NCI-H524 treated with DMSO at 0.1 percent for 48 hours (cell line): Measurements from ENCODE around the gene CD80.
"Not testable (repeated sequence)": the region's sequence is repeated elsewhere in the genome, so short reads cannot be mapped to it uniquely, and the experiment has no call there.

Source experiments
- DNase-seq: peaks from one replicate; lab custom pipeline; 2025; lab: John Stamatoyannopoulos, UW

Gene CD80

DNA sequence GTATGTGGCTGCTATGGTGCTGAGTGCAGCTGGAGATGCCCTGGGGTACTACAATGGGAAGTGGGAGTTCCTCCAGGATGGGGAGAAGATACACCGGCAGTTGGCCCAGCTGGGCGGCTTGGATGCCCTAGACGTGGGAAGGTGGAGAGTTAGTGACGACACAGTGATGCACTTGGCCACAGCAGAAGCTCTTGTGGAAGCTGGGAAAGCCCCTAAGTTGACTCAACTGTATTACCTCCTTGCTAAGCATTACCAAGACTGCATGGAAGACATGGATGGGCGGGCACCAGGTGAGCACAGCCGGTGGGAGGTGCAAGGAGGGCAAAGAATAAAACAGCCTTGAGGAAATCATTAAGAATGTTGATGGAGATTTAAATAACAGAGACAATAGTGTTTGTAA, 22.8 kb upstream of the CD80 start:
- DNase-seq = no peak

DNA sequence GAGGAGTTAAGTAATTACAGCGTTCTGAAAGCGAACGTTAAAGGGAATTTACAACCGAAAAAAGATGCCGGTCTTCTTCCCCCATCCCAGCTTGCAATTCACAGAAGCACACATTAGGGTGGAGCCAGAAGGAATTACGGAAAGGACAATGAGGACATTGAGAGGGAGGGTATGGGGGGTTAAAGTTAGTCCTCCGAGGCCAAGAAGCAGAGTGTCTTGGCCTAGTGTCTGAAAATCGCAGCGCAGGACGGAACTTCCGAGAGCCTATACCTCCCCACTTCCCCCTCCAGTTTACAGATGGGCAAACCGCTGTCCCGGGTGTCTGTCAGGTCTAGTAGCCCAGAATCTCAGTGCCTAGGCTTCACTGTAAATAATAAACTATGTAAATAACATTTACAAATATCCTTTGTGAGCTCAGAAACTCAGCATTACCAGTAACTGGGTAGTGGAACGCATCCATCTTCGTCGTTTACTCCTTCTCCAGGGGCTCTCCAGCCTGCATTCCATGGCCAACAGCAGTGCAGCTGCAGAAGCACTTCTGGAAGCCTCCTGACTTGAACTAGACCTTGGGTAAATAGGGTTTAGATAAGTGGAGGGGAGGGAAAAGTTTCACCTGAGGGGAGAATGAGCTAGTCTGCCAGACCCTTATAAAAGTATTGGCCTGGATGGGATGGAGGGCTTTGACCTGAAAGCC, 20.8 kb upstream of the CD80 start:
- no peak for DNase-seq

DNA sequence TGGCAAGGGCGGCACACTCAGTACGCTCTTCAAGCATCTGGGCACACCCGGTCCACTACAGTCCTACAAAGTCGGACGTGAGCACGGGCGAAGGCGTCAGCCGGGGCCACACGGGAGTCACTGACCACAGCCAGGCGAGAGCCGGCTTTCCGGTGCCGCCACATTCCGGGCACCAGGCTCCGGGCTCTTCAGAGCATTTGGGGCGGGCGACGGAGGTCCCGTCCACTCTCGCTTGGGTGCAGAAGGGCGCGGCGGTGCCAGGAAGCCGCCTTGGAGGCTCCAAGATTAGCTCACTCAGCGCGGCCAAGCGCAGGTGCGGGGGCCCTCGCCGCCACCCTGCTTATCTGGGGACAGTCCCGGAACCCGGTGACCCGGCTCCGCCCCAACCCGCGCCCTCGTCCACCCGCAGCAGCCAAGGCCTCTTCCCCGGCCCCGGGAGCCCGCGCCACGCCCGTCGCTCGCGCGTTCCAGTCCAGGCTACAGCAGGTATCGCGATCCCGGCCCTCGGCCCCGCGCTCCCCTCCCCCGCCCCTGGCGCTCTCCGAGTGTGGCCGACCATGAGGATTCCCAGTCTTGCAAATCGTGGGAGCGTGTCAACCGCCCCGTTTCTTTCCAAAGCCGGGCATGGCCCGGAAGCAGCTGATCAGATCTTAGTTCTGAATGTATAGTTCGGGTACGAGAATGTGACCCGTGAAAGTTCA, 20.1 kb upstream of the CD80 start, which contains the start of gene ADPRH:
TSS of gene ADPRH (plus strand) at position 127 of the 701 bp plus-strand sequence. CDS start 2,678 bp downstream, outside the sequence.
- no peak for DNase-seq

DNA sequence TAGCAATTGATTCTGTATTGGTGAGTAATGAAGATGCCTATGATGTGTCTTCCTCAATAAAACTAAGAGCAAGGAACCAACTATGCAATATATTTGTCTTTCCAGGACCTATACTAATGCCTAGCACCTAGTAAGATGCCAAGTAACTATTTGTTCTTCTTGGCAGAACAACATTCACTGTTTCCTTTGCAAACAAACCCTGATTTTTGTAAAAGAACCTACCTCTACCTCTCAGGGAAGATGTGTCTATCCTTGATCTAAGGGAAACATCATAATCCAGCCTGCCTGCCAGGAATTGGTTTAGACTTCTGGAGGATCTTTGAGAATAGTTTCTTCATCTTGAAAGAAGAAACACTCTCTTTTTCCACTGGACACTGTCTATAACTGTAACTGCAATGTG, 16.1 kb upstream of the CD80 start:
- no peak for DNase-seq

DNA sequence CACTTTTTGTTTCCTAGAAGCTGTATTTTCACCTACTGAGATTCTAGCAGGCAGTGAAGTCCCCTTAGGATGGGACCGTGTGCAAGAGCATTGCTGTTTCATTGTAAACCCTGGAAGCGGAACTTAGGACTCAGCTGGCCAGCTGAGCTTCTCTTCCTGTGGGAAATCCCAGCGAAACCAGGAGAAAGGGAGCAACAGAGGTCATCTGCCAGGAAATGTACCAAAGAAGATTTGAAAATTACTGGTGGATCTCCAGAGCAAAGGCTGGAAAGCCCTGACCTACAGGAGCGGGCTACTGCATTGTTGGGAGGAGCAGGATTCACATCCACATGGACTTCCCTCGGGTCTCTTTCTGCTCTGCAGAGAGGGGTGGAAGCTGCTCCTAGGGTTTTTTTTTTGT, 12.3 kb upstream of the CD80 start:
- no peak for DNase-seq

DNA sequence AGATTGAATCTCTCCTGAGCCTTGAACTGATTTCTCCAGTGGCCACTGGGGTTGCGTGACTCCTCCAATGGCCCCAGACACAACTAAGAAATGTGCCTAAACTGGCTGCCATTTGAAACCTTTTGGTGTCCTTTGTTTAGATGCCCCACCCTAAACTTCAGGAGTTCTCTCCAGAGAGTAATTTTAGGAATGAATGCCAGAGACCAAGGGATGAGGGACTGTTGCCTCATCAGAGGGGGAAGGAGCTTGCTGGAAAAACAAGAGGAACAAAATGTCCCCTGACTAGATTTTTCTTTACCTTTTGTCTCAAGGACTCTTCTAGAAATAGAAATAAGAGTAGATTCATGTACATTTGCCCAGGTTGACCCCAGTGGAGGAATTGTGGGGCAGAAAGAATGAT, 11.8 kb upstream of the CD80 start:
- DNase-seq = no peak

DNA sequence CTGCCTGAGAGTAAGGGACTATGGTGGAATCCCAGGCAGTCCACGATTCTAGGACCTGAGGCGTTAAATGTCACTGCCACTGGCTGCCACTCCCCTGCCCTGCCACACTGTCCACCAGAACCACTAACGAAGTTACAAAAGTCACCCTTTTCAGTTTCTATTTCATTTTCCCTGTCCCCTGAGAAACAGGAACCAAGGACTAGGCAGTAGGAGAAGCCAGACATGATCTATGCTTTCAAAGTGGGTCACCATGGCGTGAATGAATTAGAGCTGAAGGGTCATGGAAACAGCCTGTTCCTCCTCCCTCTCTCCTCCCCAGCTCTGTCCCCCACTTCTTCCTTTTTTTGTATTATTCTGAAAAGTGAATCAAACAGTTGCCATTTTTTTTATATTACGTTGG, 10.8 kb upstream of the CD80 start:
- DNase-seq = no peak

DNA sequence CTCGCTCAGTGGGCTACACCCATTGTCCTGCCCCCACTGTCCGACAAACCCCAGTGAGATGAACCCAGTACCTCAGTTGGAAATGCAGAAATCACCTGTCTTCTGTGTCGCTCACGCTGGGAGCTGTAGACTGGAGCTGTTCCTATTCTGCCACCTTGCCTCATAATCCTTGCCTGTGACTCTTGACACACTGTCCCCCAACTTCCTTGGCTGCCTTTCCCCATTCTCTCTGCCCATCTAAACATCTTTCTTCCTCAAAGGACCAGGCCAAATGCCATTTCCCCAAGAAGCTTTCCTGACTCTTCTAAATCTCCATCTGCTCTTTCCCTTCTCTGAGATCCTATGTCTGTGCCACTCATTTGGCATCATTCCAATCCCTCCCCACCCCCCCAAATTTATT, 9.7 kb upstream of the CD80 start:
- DNase-seq = no peak

DNA sequence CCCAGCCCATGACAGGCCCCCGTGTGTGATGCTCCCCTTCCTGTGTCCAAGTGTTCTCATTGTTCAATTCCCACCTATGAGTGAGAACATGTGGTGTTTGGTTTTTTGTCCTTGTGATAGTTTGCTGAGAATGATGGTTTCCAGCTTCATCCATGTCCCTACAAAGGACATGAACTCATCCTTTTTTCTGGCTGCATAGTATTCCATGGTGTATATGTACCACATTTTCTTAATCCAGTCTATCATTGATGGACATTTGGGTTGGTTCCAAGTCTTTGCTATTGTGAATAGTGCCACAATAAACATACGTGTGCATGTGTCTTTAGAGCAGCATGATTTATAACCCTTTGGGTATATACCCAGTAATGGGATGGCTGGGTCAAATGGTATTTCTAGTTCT, 3.9 kb upstream of the CD80 start:
- not testable (repeated sequence) for DNase-seq

DNA sequence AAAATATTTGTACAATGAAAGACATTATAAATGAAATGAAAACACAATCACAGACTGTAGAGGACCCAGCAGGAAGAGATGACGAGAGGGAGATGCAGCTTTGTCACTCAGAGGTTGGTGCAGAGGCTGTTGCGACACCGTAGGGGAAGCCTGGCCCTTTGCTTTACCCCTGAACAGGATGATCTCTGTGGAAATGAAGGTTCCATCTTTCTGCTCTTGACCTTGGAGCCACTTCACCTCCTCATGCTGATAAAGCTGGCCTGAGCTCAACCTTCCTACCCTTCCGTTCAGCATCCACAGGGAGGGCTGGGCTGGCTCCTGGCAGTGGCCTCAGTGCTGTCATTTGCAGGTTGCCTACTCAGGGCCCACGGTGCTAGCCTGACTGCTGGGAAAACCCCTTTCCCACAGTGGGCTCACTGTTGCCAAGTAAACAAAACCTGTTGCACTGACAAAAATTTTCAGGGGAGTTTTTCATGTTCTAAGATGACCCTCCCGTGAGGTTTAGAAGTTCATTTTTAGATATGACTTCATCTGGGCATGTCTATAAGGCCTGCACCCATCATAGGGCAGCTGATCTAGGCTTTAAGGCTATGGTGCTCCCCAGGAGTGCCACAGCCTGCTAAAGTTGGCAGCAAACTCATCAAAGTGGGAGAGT, 3.0 kb upstream of the CD80 start:
- DNase-seq = no peak

DNA sequence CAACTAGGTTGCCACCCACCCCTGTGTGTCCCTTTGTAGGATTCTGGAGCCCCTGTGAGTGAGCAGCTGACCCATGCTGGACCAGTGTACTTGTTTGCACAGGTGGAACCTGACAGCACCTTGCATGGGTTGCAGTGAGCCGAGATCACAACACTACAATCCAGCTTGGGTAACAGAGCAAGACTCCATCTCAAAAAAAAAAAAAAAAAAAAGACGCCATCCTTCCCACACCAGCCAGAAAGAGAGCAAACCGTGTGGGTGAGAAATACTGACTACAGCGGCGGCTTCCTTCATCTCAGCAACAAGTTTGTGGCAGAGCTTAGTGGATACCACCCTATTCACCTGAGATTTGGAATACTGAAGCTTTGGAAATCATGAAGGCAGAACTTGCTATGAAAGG, 746 bp upstream of the CD80 start:
- DNase-seq = no peak

DNA sequence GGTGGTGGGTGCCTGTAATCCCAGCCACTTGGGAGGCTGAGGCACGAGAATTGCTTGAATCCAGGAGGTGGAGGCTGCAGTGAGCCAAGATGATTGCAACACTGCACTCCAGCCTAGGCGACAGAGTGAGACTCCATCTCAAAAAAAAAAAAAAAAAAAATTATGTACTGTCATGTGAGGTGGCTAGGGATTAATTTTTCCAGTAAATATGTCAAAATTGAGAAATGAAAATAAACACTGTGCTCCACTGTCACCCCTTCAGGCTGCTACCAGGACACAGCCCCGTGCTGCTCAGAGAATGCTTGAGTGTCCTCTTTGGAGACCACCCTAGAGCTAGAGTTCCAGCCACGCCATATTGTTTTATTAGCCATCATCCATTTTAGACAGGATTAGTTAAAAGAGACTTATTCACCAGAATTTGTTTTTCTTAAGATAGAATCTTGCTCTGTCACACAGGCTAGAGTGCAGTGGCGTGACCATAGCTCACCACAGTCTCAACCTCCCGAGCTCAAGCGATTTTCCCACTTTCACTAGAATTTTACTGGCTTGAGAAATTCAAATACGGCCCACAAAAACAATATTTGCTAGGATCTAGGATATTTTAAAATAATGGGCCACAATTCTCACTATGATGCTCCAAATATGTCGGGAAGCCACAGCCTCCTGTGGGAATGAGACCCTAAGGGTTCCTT, 642 bp downstream of the CD80 start:
- no peak for DNase-seq

DNA sequence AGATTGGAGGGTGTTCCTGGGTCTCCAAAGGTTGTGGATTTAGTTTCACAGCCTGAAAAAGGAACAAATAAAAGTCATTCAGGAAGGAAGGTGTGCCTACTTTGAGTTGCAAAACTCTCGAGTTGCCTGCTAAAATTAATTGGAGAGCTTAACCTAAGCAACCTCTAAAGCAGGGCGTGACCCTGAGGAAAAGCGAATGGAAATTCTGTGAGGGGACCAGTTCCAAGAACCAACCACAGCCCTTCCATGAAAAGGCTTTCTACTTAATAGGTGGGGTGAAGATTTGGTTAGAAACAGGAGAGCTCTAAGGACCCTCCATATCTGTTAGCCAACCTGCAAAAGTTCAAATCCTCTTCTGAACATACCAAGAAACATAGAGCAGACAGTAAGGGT, 1.5 kb downstream of the CD80 start:
- no peak for DNase-seq

DNA sequence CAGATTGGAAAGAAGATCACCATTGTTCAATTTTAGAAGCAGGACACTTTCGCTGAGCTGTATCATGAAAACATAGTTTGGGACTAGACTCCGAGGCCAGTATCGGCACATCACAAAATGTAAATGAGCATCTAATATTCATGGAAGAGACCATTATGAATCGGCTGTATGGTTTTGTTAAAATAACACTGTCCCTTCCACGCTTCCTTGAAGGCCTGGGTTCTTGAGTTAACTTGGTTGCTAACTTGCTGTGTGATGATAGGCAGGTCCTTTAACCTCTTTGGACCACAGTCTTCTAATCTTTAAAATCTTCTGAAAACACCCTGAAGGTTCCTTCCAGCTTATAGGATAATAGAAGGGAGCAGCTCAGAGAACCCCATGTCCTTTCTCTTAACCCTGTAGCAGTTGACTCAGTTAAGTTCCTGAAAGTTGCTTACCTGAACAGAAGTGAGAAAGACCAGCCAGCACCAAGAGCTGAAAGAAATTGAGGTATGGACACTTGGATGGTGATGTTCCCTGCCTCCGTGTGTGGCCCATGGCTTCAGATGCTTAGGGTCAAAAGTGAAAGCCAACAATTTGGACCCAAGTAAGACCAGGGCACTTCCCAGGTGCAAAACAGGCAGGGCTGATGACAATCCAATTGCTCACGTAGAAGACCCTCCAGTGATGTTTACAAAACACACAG, 2.1 kb downstream of the CD80 start:
- no peak for DNase-seq

DNA sequence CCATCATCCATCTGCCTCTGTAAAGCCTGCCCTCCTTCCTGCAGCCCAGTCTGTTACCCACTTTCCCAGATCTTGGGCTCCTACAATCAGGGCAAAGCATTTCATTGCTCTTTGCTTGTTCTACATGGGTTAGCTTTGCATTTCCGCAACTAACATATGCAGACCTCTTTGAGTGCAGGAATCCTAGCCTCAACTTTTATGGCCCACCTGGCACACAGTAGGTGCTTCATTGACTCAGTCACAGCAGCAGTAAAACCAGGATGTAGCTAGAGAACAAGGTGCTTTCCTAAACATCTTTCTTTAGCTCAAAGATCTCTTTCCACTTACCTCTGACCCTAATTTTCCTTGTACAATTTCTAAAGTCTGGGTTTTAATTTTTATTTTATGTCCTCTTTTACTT, 3.5 kb downstream of the CD80 start:
- DNase-seq = no peak

DNA sequence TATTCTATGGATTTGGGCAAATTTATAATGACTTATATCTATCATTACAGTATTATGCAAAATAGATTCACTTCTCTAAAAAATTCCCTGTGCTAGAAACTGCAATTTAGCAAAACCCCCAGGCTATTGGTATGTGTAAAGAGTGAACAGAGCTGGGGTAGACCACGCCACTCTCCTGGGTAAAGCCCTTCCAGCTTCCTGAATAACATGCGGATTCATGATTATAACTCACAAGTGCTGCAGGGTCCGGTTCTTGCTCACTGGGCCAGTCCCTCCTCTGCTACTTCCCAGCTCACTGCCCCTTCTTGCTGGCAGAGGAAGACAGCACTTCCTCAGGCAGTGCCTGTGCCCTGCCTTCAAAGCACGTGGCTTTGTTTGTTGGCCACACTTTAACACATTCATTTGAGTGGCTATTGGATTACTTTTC, 4.1 kb downstream of the CD80 start:
- no peak for DNase-seq

DNA sequence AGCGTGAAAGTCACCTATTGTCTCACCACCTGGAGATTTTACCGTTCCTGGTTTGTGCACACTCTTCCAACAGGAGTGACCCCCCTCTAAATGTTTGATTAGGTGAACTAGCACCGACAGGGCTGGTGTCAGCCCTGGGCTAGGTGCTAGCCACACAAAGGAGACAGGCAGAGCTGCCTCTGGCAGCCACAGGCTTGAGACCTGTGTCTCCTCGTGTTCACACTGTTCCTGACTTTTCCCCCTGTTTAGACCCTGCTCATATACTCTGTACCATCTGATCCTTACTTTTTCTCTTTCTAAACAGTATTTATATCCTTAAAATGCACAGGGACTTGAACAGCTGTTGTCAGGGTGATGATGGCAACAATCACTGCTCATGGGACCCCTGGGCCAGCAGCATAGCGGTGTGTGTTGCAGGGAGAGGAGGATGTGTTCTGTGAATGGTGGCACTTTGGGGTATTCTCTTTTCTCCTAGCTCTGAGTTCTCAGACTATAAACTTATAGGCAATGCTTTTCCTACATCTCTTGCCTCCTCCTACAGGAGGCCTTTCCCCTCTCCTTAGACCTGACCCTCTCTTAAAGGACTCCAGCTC, 5.5 kb downstream of the CD80 start:
- DNase-seq = no peak

DNA sequence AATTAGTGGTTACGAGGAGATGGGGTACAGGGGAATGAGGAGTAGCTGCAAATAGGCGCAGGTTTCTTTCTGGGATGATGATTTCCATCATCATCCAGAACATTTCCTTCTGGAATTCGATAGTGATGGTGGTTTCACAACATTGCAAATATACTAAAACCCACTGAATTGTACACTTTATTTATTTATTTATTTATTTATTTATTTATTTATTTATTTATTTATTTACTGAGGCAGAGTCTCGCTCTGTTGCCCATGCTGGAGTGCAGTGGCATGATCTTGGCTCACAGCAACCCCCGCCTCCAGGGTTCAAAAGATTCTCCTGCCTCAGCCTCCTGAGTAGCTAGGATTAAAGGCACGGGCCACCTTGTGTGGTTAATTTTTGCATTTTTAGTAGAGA, 6.5 kb downstream of the CD80 start:
- DNase-seq = not testable (repeated sequence)

DNA sequence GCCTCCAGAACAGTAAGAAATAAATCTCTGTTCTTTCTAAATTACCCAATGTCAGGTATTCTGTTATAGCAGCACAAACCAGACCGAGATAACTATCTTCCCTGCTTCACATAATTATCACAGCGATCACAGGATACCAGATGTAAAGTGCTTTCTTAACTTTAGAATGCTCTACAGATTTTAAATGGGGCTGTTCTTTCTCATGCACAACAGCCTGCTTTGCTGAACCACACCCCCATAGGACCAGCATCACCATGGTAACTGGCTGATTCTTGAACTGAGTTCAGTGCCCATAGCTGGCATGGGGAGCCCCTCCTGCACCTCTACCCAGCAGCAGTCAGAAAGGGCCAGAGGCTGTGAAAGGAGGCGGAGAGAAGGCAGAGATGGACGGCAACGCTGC, 7.8 kb downstream of the CD80 start:
- no peak for DNase-seq

DNA sequence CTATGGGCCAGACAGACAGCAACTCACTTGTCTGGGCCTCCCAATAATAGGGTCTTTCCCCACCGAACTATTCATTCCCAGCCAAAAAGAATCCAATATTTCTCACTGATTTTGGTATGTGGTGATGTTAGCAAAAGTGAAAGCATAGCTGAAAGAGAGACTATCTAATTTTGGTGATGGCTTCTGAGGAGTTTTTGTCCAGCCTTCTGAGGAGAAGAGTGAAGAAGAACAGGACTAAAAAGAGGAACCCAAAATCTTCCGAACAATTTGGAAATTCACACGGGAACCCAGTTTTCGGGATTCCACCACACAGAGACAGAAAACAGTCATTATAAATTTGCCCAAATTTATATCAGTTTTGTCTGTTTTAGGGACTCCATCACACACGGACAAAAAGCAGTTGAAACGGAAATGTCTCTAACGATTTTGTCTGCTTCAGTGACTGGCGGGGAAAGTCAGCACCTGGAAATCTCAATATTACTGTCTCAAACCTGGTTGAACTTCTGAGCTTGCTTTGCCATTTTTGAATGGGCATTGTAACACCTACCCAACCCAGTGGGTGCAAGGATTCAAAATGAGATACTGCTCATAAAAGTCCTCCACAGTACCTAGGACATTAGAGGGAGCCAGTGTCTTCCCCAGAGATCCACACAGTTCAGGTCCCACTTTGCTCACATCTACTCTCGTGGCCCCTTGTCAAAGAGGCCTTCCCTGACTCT, 9.1 kb downstream of the CD80 start:
- DNase-seq = no peak

DNA sequence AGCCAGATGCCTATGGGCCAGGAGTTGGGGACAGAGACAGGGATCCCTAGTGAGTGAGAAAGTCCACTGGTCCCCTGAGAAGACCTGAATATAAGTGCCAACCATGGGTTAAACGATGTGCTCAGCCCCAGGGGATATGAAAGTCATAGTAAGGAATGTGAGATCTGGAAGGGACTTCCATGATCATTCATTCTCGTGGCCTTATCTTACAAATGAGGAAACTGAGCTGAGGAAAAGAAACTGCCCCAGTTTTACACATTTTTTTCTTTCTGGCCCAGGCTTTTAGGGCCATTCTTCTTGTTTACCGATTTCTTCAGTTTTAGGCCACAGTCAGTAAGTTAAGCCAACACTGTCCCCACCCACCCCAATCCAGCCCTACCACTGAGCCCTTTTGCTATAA, 11.1 kb downstream of the CD80 start:
- no peak for DNase-seq
